HepG2 (cell line): ENCODE data around the gene DPAGT1. TPM values are rescaled to one million over a fixed set of nuclear protein-coding genes. Genes with fewer than 3 reads are reported as not detected.
A peak's percentile ranks its signal among the peaks of the same experiment; 100 is the strongest.

Source experiments
- ATAC-seq: fragments of 200-7000 bp; cut with Tn5 transposase; 3 replicates; pipeline ENCODE4 v1.9.1; 2020; ENCODE audit warnings: mild to moderate bottlenecking, moderate library complexity
- BruUV-seq: library from RNA; stranded (reverse); fragments of 400-500 nt; replicated peaks from 2 replicates; lab custom pipeline; 2021; lab: Mats Ljungman, UMichigan
- CTCF ChIA-PET: fragments of 300-600 bp; formaldehyde crosslinking; extraction: SDS; loops from one replicate; lab custom pipeline; 2021; ENCODE audit warnings: low total read pairs, inconsistent platforms, low intra/inter-chr PET ratio; lab: Yijun Ruan, JAX
- POLR2A ChIA-PET: fragments of 350-600 bp; sonication (Branson Sonifier 250); formaldehyde crosslinking; loops from one replicate; lab custom pipeline; 2020; ENCODE audit warnings: antibody characterized with exemption, inconsistent platforms; lab: Yijun Ruan, JAX
- DNase-seq: peaks from one replicate; pipeline ENCODE4 v3.0.0-alpha.2; 2015; ENCODE audit warnings: low spot score
- FAIRE-seq: peaks from 3 replicates; lab custom pipeline; 2011; peaks lifted over from hg19 to GRCh38; lab: Jason Lieb, UNC
- H2AFZ ChIP-seq: one replicate; pipeline ENCODE4 v1.6.1; 2011; ENCODE audit warnings: low read length, inconsistent platforms
- H3K27ac ChIP-seq: fragments of 300-600 bp; 3 replicates; pipeline ENCODE4 v1.8.0; 2011; ENCODE audit warnings: mixed run types, mild to moderate bottlenecking, mixed read lengths, low read length, inconsistent platforms; ENCODE audit not compliant: insufficient read depth; ENCODE audit errors: extremely low read length
- H3K27me3 ChIP-seq, 2 experiments: fragments of 200-600 bp in 1 of 2; 2 replicates in 1 of 2; 3 replicates in 1 of 2; pipeline versions ENCODE4 v1.6.0 to v1.8.0; 2011; ENCODE audit warnings: low read length in 2 of 2, mild to moderate bottlenecking in 2 of 2, moderate library complexity in 2 of 2, inconsistent platforms in 1 of 2; ENCODE audit not compliant: insufficient read depth in 2 of 2, control insufficient read depth in 1 of 2
- H3K36me3 ChIP-seq, 2 experiments: fragments of 200-600 bp in 1 of 2; replicated peaks in 1 of 2; 2 replicates in 1 of 2; 3 replicates in 1 of 2; pipeline versions ENCODE4 v1.5.1 to v1.8.0; 2011; ENCODE audit warnings: low read length in 2 of 2, inconsistent platforms in 1 of 2; ENCODE audit not compliant: insufficient read depth in 2 of 2, control insufficient read depth in 1 of 2
- H3K4me1 ChIP-seq: 2 replicates; pipeline ENCODE4 v1.5.1; 2012; ENCODE audit warnings: low read length, inconsistent platforms; ENCODE audit not compliant: insufficient read depth
- H3K4me2 ChIP-seq: 2 replicates; pipeline ENCODE4 v1.6.0; 2011; ENCODE audit warnings: low read depth, low read length, inconsistent platforms
- H3K4me3 ChIP-seq, 3 experiments: fragments of 200-600 bp in 1 of 3; sonication (generic), shearing (Covaris generic) in 1 of 3; replicated peaks in 1 of 3; 2 replicates each; pipeline ENCODE4 v1.5.1; 2011 to 2016; ENCODE audit warnings: low read length in 3 of 3, inconsistent platforms in 2 of 3, low read depth in 2 of 3, mild to moderate bottlenecking in 2 of 3, control low read depth in 1 of 3, mixed read lengths in 1 of 3; ENCODE audit not compliant: insufficient read depth in 1 of 3
- H3K79me2 ChIP-seq: one replicate; pipeline ENCODE4 v1.6.1; 2011; ENCODE audit warnings: low read length, inconsistent platforms; ENCODE audit not compliant: insufficient read depth
- H3K9ac ChIP-seq: 2 replicates; pipeline ENCODE4 v1.6.0; 2011; ENCODE audit warnings: mild to moderate bottlenecking, low read depth, low read length, inconsistent platforms; ENCODE audit not compliant: insufficient read depth
- H3K9me3 ChIP-seq: 2 replicates; pipeline ENCODE4 v1.5.1; 2012; ENCODE audit warnings: mild to moderate bottlenecking, low read length
- H4K20me1 ChIP-seq: 2 replicates; pipeline ENCODE4 v1.6.0; 2011; ENCODE audit warnings: inconsistent platforms, mild to moderate bottlenecking, low read length, moderate library complexity; ENCODE audit not compliant: insufficient read depth
- DPF2 ChIP-seq: sonication (generic); formaldehyde crosslinking; IDR thresholded peaks from 2 replicates; pipeline ENCODE4 v1.4.0; 2020; ENCODE audit warnings: mild to moderate bottlenecking, low read depth, missing genetic modification reagents, borderline replicate concordance
- IRF2 ChIP-seq: IDR thresholded peaks from 2 replicates; pipeline ENCODE4 v1.6.1; 2018; ENCODE audit warnings: missing genetic modification reagents, missing compliant biosample characterization
- PHB2 ChIP-seq: fragments of 450-650 bp; IDR thresholded peaks from 2 replicates; pipeline ENCODE4 v1.6.1; 2018; ENCODE audit not compliant: partially characterized antibody
- SALL1 ChIP-seq: sonication (generic); formaldehyde crosslinking; IDR thresholded peaks from 2 replicates; pipeline ENCODE4 v1.8.0; 2022; ENCODE audit warnings: mild to moderate bottlenecking, missing genetic modification reagents
- SALL2 ChIP-seq: sonication (generic); formaldehyde crosslinking; IDR thresholded peaks from 2 replicates; pipeline ENCODE4 v1.8.1; 2023; ENCODE audit warnings: mild to moderate bottlenecking, missing genetic modification reagents, inconsistent platforms
- SOX5 ChIP-seq: IDR thresholded peaks from 2 replicates; pipeline ENCODE4 v1.6.1; 2016; ENCODE audit warnings: borderline replicate concordance
- TRIM24 ChIP-seq: sonication (generic); formaldehyde crosslinking; IDR thresholded peaks from 2 replicates; pipeline ENCODE4 v1.8.0; 2022; ENCODE audit warnings: mild to moderate bottlenecking, missing genetic modification reagents
- ZFYVE20 ChIP-seq: sonication (generic); formaldehyde crosslinking; IDR thresholded peaks from 2 replicates; pipeline ENCODE4 v1.8.0; 2023; ENCODE audit warnings: low read depth, mild to moderate bottlenecking, moderate library complexity, missing genetic modification reagents, borderline replicate concordance
- ZNF136 ChIP-seq: sonication (generic); formaldehyde crosslinking; IDR thresholded peaks from 2 replicates; pipeline ENCODE4 v1.8.1; 2022; ENCODE audit warnings: low read depth, mild to moderate bottlenecking, moderate library complexity, missing genetic modification reagents
- ZNF317 ChIP-seq: sonication (generic); formaldehyde crosslinking; IDR thresholded peaks from 2 replicates; pipeline ENCODE4 v1.5.0; 2020; ENCODE audit warnings: mild to moderate bottlenecking, missing genetic modification reagents
- ZNF331 ChIP-seq: sonication (generic); formaldehyde crosslinking; IDR thresholded peaks from 2 replicates; pipeline ENCODE4 v1.4.0; 2020; ENCODE audit warnings: missing genetic modification reagents
- ZNF572 ChIP-seq: sonication (generic); formaldehyde crosslinking; IDR thresholded peaks from 2 replicates; pipeline ENCODE4 v1.5.1; 2020; ENCODE audit warnings: mild to moderate bottlenecking, missing genetic modification reagents
- ZNF605 ChIP-seq: sonication (generic); formaldehyde crosslinking; IDR thresholded peaks from 2 replicates; pipeline ENCODE4 v1.8.0; 2022; ENCODE audit warnings: mild to moderate bottlenecking, missing genetic modification reagents
- ZNF776 ChIP-seq: sonication (generic); formaldehyde crosslinking; IDR thresholded peaks from 2 replicates; pipeline ENCODE4 v1.4.0; 2020; ENCODE audit warnings: mild to moderate bottlenecking, missing genetic modification reagents
- ZNF83 ChIP-seq: sonication (generic); formaldehyde crosslinking; IDR thresholded peaks from 2 replicates; pipeline ENCODE4 v1.4.0; 2020; ENCODE audit warnings: missing genetic modification reagents, mild to moderate bottlenecking, borderline replicate concordance
- WGBS: methylation state at CpG from one replicate; pipeline ENCODE4 v1.1.6; 2017; ENCODE audit warnings: low lambda C conversion rate; 5-methylcytosine and 5-hydroxymethylcytosine counted together
- in situ Hi-C: cut with HindIII; loops from 2 replicates; pipeline ENCODE4 v1.10.0; 2017; ENCODE audit warnings: low pct_unique_long_range_greater_than_20kb; ENCODE audit not compliant: extremely low pct_ligation_motif_present
- intact Hi-C: fragments of 100-400 bp; cut with micrococcal nuclease; formaldehyde crosslinking; loops from one replicate; pipeline ENCODE4 v1.10.0; 2022; ENCODE audit not compliant: unreplicated experiment
- polyA plus RNA-seq, 8 experiments: library from polyadenylated mRNA; depleted of rRNA in 3 of 8; stranded (reverse) in 7 of 8; unstranded in 1 of 8; fragments of >200 nt; fragmentation: Illumina TruSeq in 4 of 8; extraction: Trizol in 4 of 8; gene quantifications; 2 replicates each; pipeline versions ENCODE4 v1.2.1 to v1.2.3, GENCODE V29; 2011 to 2016; ENCODE audit warnings: low read depth in 4 of 8, missing spikeins in 1 of 8, mixed read lengths in 1 of 8; ENCODE audit not compliant: insufficient read depth in 1 of 8
- total RNA-seq, 5 experiments: library from RNA; depleted of rRNA; stranded (reverse); fragments of >200 nt; fragmentation: Illumina TruSeq; extraction: Trizol; gene quantifications; 2 replicates each; pipeline ENCODE4 v1.2.3, GENCODE V29; 2016; ENCODE audit warnings: low read depth in 1 of 5
- TF ChIP-seq, protein P1 (sequence below): sonication (generic); formaldehyde crosslinking; IDR thresholded peaks from 2 replicates; pipeline ENCODE4 v1.4.0; 2020; ENCODE audit warnings: missing genetic modification reagents
- TF ChIP-seq, protein P2 (sequence below): sonication (generic); formaldehyde crosslinking; IDR thresholded peaks from 2 replicates; pipeline ENCODE4 v1.4.0; 2020; ENCODE audit warnings: missing genetic modification reagents, borderline replicate concordance
- TF ChIP-seq, protein P3 (sequence below): IDR thresholded peaks from 2 replicates; pipeline ENCODE4 v1.6.1; 2016; ENCODE audit warnings: missing compliant biosample characterization, missing genetic modification reagents, borderline replicate concordance
- TF ChIP-seq, protein P4 (sequence below): sonication (generic); formaldehyde crosslinking; IDR thresholded peaks from 2 replicates; pipeline ENCODE4 v1.5.0; 2020; ENCODE audit warnings: mild to moderate bottlenecking, missing genetic modification reagents

DPAGT1 gene
- total and polyA plus RNA-seq, 2 of the 13 experiments (the other 11 are each of a cell fraction or from before 2014, with no cell fraction given): 37.6 to 70.7 TPM

DNA sequence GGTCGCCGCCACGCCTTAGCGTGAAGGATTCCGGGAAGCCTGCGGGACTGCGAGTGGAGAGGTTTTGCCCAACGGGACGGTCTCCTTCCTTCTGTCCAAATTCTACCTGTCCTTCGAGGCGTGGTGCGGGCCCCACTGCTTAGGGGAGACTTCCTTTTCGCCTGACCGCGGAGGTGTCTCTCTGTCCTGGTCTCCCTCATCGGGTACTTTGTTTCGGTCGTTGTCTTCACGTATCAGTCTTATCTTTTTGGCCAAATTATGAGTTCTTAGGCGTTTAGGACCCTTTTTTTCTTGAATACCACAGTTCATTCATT is 20.1 kb upstream of the DPAGT1 start:
- Histone ChIP-seq H4K20me1 (no peaks in the 10 kb centered on the region), H3K9ac (peak overlapping the region; percentile 90), H3K36me3 (0 out of 5 replicates have a peak, but pooled peaks cover 0 to 7% of the 10 kb centered on the region in 2 experiments), H3K4me2 (peak overlapping the region; percentile 74), H3K4me1 (peaks cover 36% of the 10 kb centered on the region), H2AFZ (peak overlapping the region; percentile 76), H3K9me3 (no peaks in the 10 kb centered on the region), H3K79me2 (peaks cover 18% of the 10 kb centered on the region), H3K4me3 (peak overlapping the region; percentile 81 to 98 (median 84)), H3K27me3 (no peaks in the 10 kb centered on the region; a peak in 1 of 5 replicates), H3K27ac (peak overlapping the region; percentile 55)
- ATAC-seq (no peak), FAIRE-seq (no peak), DNase-seq (no peak)
- 1% methylated on average over 11 of the region's 20 CpGs for WGBS
- BruUV-seq: TSS peak; percentile 81
- in situ Hi-C loops: no loop called here
- intact Hi-C loops: loop anchor here (2.0 kb wide), 1 partner anchor 21 kb away; the partner anchor contains the start of gene DPAGT1
- ChIA-PET CTCF (no interaction called here), POLR2A (interaction anchor here (0.7 to 3.3 kb wide), 20 partner anchors 9 to 249 kb away, joined by 3 to 75 read pairs (median 6); partner anchors contain the start of genes C1QTNF5, C2CD2L, CBL and DPAGT1)
- TF ChIP-seq TRIM24 (CRISPR knock-in tag) (no peak), IRF2 (no peak), ZNF331 (no peak), ZNF83 (CRISPR knock-in tag) (no peak), SALL1 (CRISPR knock-in tag) (no peak), ZNF572 (CRISPR knock-in tag) (no peak), ZNF136 (no peak; the same call in 1 of the 2 replicates), ZNF317 (no peak), ZNF605 (CRISPR knock-in tag) (no peak), SALL2 (CRISPR knock-in tag) (no peak), SOX5 (CRISPR knock-in tag) (no peak), ZFYVE20 (CRISPR knock-in tag) (no peak), ZNF776 (CRISPR knock-in tag) (0 out of 2 replicates have a peak, but pooled peaks have one; percentile 38), PHB2 (no peak), DPF2 (CRISPR knock-in tag) (no peak)
- TF ChIP-seq, protein P1, sequence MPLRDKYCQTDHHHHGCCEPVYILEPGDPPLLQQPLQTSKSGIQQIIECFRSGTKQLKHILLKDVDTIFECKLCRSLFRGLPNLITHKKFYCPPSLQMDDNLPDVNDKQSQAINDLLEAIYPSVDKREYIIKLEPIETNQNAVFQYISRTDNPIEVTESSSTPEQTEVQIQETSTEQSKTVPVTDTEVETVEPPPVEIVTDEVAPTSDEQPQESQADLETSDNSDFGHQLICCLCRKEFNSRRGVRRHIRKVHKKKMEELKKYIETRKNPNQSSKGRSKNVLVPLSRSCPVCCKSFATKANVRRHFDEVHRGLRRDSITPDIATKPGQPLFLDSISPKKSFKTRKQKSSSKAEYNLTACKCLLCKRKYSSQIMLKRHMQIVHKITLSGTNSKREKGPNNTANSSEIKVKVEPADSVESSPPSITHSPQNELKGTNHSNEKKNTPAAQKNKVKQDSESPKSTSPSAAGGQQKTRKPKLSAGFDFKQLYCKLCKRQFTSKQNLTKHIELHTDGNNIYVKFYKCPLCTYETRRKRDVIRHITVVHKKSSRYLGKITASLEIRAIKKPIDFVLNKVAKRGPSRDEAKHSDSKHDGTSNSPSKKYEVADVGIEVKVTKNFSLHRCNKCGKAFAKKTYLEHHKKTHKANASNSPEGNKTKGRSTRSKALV (CRISPR knock-in tag): no peak
- TF ChIP-seq, protein P2, sequence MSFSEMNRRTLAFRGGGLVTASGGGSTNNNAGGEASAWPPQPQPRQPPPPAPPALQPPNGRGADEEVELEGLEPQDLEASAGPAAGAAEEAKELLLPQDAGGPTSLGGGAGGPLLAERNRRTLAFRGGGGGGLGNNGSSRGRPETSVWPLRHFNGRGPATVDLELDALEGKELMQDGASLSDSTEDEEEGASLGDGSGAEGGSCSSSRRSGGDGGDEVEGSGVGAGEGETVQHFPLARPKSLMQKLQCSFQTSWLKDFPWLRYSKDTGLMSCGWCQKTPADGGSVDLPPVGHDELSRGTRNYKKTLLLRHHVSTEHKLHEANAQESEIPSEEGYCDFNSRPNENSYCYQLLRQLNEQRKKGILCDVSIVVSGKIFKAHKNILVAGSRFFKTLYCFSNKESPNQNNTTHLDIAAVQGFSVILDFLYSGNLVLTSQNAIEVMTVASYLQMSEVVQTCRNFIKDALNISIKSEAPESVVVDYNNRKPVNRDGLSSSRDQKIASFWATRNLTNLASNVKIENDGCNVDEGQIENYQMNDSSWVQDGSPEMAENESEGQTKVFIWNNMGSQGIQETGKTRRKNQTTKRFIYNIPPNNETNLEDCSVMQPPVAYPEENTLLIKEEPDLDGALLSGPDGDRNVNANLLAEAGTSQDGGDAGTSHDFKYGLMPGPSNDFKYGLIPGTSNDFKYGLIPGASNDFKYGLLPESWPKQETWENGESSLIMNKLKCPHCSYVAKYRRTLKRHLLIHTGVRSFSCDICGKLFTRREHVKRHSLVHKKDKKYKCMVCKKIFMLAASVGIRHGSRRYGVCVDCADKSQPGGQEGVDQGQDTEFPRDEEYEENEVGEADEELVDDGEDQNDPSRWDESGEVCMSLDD (CRISPR knock-in tag): no peak
- TF ChIP-seq, protein P3, sequence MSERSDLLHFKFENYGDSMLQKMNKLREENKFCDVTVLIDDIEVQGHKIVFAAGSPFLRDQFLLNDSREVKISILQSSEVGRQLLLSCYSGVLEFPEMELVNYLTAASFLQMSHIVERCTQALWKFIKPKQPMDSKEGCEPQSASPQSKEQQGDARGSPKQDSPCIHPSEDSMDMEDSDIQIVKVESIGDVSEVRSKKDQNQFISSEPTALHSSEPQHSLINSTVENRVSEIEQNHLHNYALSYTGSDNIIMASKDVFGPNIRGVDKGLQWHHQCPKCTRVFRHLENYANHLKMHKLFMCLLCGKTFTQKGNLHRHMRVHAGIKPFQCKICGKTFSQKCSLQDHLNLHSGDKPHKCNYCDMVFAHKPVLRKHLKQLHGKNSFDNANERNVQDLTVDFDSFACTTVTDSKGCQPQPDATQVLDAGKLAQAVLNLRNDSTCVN (CRISPR knock-in tag): no peak
- TF ChIP-seq, protein P4, sequence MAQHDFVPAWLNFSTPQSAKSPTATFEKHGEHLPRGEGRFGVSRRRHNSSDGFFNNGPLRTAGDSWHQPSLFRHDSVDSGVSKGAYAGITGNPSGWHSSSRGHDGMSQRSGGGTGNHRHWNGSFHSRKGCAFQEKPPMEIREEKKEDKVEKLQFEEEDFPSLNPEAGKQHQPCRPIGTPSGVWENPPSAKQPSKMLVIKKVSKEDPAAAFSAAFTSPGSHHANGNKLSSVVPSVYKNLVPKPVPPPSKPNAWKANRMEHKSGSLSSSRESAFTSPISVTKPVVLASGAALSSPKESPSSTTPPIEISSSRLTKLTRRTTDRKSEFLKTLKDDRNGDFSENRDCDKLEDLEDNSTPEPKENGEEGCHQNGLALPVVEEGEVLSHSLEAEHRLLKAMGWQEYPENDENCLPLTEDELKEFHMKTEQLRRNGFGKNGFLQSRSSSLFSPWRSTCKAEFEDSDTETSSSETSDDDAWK: no peak
